Measurements from ENCODE around the gene TPO.
"Not testable (repeated sequence)": the region's sequence is repeated elsewhere in the genome, so short reads cannot be mapped to it uniquely, and the experiment has no call there.

TPO gene

DNA sequence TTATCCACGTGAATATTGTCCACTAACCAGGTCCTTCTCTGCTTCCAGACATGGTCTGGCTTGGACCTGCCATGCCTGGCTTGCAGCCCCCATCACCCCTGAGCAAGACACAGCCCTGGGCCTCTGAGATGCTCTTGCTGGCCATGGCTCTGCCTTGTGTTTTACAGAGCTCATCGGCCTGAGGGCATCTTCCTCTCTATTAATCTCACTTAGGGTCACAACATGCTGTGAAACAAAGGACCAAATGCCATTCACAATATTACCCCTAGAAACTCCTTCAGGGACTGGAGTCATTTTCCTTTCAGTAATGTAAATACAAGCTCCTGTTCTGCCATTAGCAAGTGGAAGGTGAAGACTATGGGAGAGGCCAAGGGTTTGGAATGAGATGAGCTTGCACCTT lies 6.8 kb upstream of the TPO start:
- no peak for DNase-seq

- DNase-seq, result no peak
Measured at GRCh38 chr2:1407950-1408675, 5.2 kb upstream of the TPO start.

- DNase-seq, result no peak
Measured at GRCh38 chr2:1414121-1414520, 858 bp downstream of the TPO start.

DNA sequence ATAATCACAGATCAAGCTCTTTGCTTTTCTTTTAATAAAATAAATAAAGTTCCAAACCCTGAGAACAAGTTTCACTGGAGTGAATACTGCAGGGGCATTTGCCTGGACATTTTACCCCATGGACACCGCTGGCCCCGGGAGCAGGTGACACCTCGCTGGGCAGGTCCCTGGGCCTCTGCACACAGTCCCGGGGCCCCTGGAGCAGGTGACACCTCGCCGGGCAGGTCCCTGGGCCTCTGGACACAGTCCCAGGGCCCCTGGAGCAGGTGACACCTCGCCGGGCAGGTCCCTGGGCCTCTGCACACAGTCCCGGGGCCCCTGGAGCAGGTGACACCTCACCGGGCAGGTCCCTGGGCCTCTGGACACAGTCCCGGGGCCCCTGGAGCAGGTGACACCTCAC lies 1.6 kb downstream of the TPO start:
- DNase-seq, result not testable (repeated sequence)

- no peak for DNase-seq
Measured at GRCh38 chr2:1415501-1415900, 2.2 kb downstream of the TPO start.

DNA sequence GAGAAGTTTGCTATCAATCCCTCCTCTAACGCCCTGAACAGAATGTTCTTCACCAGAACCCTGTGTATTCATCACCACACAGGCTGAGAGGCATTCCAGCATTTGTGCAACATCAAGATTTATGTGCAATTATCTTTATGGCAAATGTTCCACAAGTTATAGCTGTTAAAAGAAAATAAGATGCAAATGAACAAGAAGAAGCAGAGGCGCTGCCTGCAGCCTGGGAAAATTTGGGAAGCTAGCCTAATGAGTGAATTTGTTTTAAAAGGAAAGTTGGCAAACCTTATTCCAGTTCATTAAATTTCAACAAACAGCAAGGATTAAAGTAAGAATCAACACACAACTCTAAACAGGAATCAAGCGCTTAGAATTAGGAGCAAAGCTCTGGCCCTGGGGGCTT lies 5.3 kb downstream of the TPO start:
- DNase-seq, result no peak

GRCh38 chr2:1420746-1421480 lies 7.7 kb downstream of the TPO start:
- no peak for DNase-seq

- no peak for DNase-seq
Measured at GRCh38 chr2:1421731-1422130, 8.5 kb downstream of the TPO start.

GRCh38 chr2:1422131-1422530 lies 8.9 kb downstream of the TPO start:
- no peak for DNase-seq

DNA sequence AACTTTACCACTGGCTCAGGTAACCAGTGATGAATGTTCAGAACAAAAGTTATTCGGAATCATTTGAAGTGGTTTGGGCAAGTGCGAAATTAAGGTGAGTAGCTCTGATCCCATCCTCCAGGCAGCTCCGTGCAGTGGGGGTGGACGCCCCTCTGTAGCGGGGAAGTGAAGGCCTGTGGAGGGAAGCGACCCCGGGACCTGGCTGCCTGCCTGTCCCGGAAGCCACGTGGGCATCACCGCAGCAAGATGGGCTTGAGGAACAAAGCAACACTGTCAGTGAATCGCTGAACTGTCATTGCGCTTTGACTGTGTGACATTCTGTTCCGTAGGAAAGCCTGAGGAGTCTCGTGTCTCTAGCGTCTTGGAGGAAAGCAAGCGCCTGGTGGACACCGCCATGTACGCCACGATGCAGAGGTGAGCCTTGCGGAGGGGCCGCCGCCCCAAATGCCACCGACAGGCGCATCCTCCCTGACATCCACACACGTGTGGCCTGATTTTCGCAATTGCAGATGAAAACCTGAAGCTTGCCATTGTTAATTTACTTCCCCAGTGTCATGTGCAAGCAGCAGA lies 9.5 kb downstream of the TPO start:
- DNase-seq, result no peak

GRCh38 chr2:1427086-1427485 lies 13.8 kb downstream of the TPO start:
- no peak for DNase-seq

- DNase-seq, result no peak
Measured at GRCh38 chr2:1429895-1430294, 16.6 kb downstream of the TPO start.

DNA sequence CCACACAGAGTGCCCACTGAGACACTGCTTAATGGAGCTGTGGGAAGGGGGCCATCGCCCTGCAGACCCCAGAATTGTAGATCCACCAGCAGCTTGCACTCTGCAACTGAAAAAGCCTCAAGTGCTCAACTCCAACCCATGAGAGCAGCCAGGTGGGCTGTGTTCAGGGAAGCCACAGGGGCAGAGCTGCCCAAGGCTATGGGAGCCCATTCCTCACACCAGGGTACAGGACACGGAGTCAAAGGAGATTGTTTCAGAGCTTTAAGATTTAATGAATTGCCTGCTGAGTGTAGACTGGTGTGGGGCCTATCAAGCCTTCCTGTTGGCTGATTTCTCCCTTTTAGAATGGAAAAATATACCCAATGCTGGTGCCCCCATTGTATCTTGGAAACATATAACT lies 17.2 kb downstream of the TPO start:
- DNase-seq, result no peak

- no peak for DNase-seq
Measured at GRCh38 chr2:1431886-1432400, 18.7 kb downstream of the TPO start.

DNA sequence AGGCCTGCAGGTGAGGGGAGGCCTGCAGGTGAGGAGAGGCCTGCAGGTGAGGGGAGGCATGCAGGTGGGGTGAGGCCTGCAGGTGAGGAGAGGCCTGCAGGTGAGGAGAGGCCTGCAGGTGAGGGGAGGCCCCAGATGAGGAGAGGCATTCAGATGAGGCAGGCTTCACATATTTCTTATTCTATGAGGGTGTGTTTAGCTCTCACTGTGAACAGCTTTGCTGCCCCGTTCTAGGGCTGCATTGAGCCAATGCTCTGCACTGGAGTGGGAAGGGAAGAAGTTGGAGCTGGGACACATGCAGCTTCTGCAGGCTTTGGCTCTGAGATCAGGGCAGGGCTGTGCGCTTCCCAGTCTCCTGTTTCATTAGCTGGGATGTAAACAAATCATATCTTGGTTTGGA lies 19.5 kb downstream of the TPO start:
- DNase-seq, result no peak

- no peak for DNase-seq
Measured at GRCh38 chr2:1436369-1436768, 23.1 kb downstream of the TPO start.

GRCh38 chr2:1437101-1437500 lies 23.8 kb downstream of the TPO start:
- no peak for DNase-seq

GRCh38 chr2:1437537-1437936 lies 24.3 kb downstream of the TPO start:
- DNase-seq, result no peak

DNA sequence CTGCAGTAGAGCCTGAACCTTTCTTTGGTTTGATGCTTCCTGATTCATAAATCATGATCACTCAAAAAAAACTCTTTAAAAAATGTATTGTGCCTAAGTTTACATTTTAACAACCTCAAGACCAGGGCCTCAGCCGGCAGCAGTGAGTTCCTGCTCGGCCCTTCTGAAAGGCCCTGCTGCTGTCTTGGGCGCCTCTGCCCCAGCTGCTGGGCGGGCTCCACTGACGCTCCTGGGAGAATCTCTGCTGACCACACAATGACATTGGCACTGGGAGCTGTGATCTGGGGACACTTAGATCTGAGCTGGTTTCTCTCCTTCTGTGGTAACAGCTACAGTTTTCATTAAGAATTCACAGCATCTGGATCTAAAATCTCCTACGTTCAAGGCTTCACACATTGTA lies 25.7 kb downstream of the TPO start:
- DNase-seq, result no peak

DNA sequence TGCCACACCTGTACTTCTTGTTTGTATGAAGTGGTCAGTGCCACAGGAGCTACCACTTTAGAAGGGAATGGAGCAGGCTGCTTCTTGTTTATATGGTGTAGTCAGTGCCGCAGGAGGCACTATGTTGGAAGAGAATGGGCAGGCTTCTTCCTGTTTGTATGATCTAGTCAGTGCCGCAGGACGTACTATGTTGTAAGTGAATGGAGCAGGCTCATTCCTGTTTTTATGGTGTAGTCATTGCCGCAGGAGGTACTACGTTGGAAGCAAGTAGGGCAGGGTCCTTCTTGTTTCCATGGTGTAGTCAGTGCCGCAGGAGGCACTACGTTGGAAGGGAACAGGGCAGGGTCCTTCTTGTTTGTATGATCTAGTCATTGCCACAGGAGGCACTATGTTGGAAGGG lies 27.3 kb downstream of the TPO start:
- no peak for DNase-seq

GRCh38 chr2:1446301-1446700 lies 33.0 kb downstream of the TPO start:
- no peak for DNase-seq

- DNase-seq, result no peak
Measured at GRCh38 chr2:1448009-1448408, 34.7 kb downstream of the TPO start.

- no peak for DNase-seq
Measured at GRCh38 chr2:1450915-1451314, 37.7 kb downstream of the TPO start.

DNA sequence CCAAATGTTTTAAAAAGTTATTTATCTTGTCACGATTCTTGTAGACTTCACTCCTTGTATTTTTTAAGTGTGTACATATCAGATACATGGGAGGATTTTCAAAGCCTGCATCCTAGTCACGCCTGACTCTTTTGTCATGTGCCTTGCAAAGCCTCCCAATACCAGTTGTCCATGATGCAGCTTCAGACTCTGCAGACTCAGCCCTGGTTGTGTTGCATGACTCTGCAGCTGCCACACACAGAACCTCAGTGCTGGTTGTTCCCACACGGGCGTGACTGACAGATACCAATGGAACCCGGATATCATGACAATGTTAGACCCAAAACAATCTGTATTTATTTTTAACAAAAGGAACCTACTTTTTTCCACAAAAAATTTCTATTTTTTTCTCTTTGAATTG lies 38.2 kb downstream of the TPO start:
- DNase-seq, result no peak
